T-helper 17 cell (primary cell): ENCODE measurements around the gene BRI3. TPM values are rescaled to one million over a fixed set of nuclear protein-coding genes. Genes with fewer than 3 reads are reported as not detected.
A peak's percentile ranks its signal among the peaks of the same experiment; 100 is the strongest.
"Not testable (repeated sequence)": the region's sequence is repeated elsewhere in the genome, so short reads cannot be mapped to it uniquely, and the experiment has no call there.

Experiments
- ATAC-seq: fragments of 150-1000 bp; cut with Tn5 transposase; 2 replicates; pipeline ENCODE4 v1.10.0; 2021; ENCODE audit warnings: mild to moderate bottlenecking, moderate library complexity
- DNase-seq, 3 donors: peaks; one replicate each; pipeline versions ENCODE4 v3.0.0 to v3.0.0-alpha.2; 2020 to 2021
- H3K9me3 ChIP-seq: one replicate; pipeline ENCODE4 v1.7.0; 2013; ENCODE audit warnings: low read length, mild to moderate bottlenecking; ENCODE audit not compliant: control insufficient read depth, poor library complexity, severe bottlenecking
- H3K27ac Mint-ChIP-seq: one replicate; pipeline ENCODE4 v1.8.0; 2022; ENCODE audit warnings: mild to moderate bottlenecking, moderate library complexity, mixed read lengths
- H3K27me3 Mint-ChIP-seq: one replicate; pipeline ENCODE4 v1.8.0; 2022; ENCODE audit warnings: mixed read lengths
- H3K36me3 Mint-ChIP-seq: one replicate; pipeline ENCODE4 v1.8.0; 2022; ENCODE audit warnings: low read depth, mixed read lengths
- H3K4me1 Mint-ChIP-seq: one replicate; pipeline ENCODE4 v1.8.0; 2022; ENCODE audit warnings: mild to moderate bottlenecking, mixed read lengths
- H3K4me3 Mint-ChIP-seq: one replicate; pipeline ENCODE4 v1.8.0; 2022; ENCODE audit warnings: mild to moderate bottlenecking, moderate library complexity, mixed read lengths
- total RNA-seq, 4 donors: library from RNA in 2 of 4; stranded (reverse) in 2 of 4; gene quantifications; one replicate each; pipeline ENCODE4 v1.2.3 and lab custom pipeline; 2022 to 2026

Gene BRI3
- total RNA-seq, 2 donors from 2014 or later: 67.1 to 77.1 TPM

GRCh38 chr7:98297626-98298286, 16.3 kb downstream of the BRI3 start:
- H3K27ac Mint-ChIP-seq: peak overlapping the region; percentile 62
- H3K9me3 ChIP-seq: no peaks in the 10 kb centered on the region
- DNase-seq: no peak
- peaks cover 2% of the 10 kb centered on the region for H3K4me1 Mint-ChIP-seq
- no peaks in the 10 kb centered on the region for H3K27me3 Mint-ChIP-seq
- H3K4me3 Mint-ChIP-seq: no peak overlapping the region
- ATAC-seq: no peak
- no peaks in the 10 kb centered on the region for H3K36me3 Mint-ChIP-seq

- Mint-ChIP-seq H3K27me3 (no peaks in the 10 kb centered on the region), H3K27ac (peak overlapping the region; percentile 60), H3K36me3 (peaks cover 1% of the 10 kb centered on the region), H3K4me1 (peaks cover 2% of the 10 kb centered on the region), H3K4me3 (no peak overlapping the region)
- ATAC-seq (no peak), DNase-seq (no peak)
- no peaks in the 10 kb centered on the region for H3K9me3 ChIP-seq
Observed at GRCh38 chr7:98300595-98301372, 19.3 kb downstream of the BRI3 start.

- Mint-ChIP-seq H3K36me3 (peaks cover 3% of the 10 kb centered on the region), H3K4me3 (no peak overlapping the region), H3K27me3 (no peaks in the 10 kb centered on the region), H3K4me1 (no peaks in the 10 kb centered on the region), H3K27ac (peak overlapping the region; percentile 27)
- DNase-seq: no peak
- no peaks in the 10 kb centered on the region for H3K9me3 ChIP-seq
- ATAC-seq: no peak
Observed at GRCh38 chr7:98301693-98302470, 20.4 kb downstream of the BRI3 start.

- Mint-ChIP-seq H3K4me3 (no peak overlapping the region), H3K4me1 (no peaks in the 10 kb centered on the region), H3K27ac (peak overlapping the region; percentile 4), H3K27me3 (no peaks in the 10 kb centered on the region), H3K36me3 (peaks cover 3% of the 10 kb centered on the region)
- DNase-seq: no peak
- H3K9me3 ChIP-seq: no peaks in the 10 kb centered on the region
- ATAC-seq: no peak
Observed at GRCh38 chr7:98303176-98303865, 21.8 kb downstream of the BRI3 start.

- Mint-ChIP-seq H3K27ac (no peak overlapping the region), H3K36me3 (peaks cover 3% of the 10 kb centered on the region), H3K4me1 (no peaks in the 10 kb centered on the region), H3K4me3 (no peak overlapping the region), H3K27me3 (no peaks in the 10 kb centered on the region)
- no peaks in the 10 kb centered on the region for H3K9me3 ChIP-seq
- ATAC-seq: no peak
- DNase-seq: no peak
Observed at GRCh38 chr7:98303906-98304305, 22.4 kb downstream of the BRI3 start.

GRCh38 chr7:98305951-98306535, 24.6 kb downstream of the BRI3 start:
- no peaks in the 10 kb centered on the region for H3K9me3 ChIP-seq
- Mint-ChIP-seq H3K27ac (no peak overlapping the region), H3K36me3 (peaks cover 3% of the 10 kb centered on the region), H3K4me1 (no peaks in the 10 kb centered on the region), H3K27me3 (no peaks in the 10 kb centered on the region), H3K4me3 (no peak overlapping the region)
- DNase-seq (no peak), ATAC-seq (no peak)

GRCh38 chr7:98307971-98308466, 26.5 kb downstream of the BRI3 start:
- H3K27me3 Mint-ChIP-seq: no peaks in the 10 kb centered on the region
- H3K4me1 Mint-ChIP-seq: no peaks in the 10 kb centered on the region
- no peak for ATAC-seq
- H3K4me3 Mint-ChIP-seq: no peak overlapping the region
- no peak for DNase-seq
- H3K36me3 Mint-ChIP-seq: peaks cover 3% of the 10 kb centered on the region
- H3K9me3 ChIP-seq: no peaks in the 10 kb centered on the region
- H3K27ac Mint-ChIP-seq: no peak overlapping the region

- no peaks in the 10 kb centered on the region for H3K4me1 Mint-ChIP-seq
- H3K9me3 ChIP-seq: no peaks in the 10 kb centered on the region
- H3K27me3 Mint-ChIP-seq: no peaks in the 10 kb centered on the region
- H3K4me3 Mint-ChIP-seq: no peak overlapping the region
- DNase-seq: no peak
- H3K36me3 Mint-ChIP-seq: peaks cover 3% of the 10 kb centered on the region
- no peak for ATAC-seq
- no peak overlapping the region for H3K27ac Mint-ChIP-seq
Observed at GRCh38 chr7:98309566-98309965, 28.1 kb downstream of the BRI3 start.

- H3K4me3 Mint-ChIP-seq: no peak overlapping the region
- H3K27me3 Mint-ChIP-seq: no peaks in the 10 kb centered on the region
- no peaks in the 10 kb centered on the region for H3K4me1 Mint-ChIP-seq
- H3K9me3 ChIP-seq: no peaks in the 10 kb centered on the region
- DNase-seq (no peak), ATAC-seq (no peak)
- no peak overlapping the region for H3K27ac Mint-ChIP-seq
- no peaks in the 10 kb centered on the region for H3K36me3 Mint-ChIP-seq
Observed at GRCh38 chr7:98312201-98312600, 30.7 kb downstream of the BRI3 start.

GRCh38 chr7:98314469-98314868, 33.0 kb downstream of the BRI3 start:
- ATAC-seq (peak; percentile 58), DNase-seq (no peak)
- peak overlapping the region; percentile 32 for H3K27ac Mint-ChIP-seq
- H3K27me3 Mint-ChIP-seq: no peaks in the 10 kb centered on the region
- H3K4me3 Mint-ChIP-seq: no peak overlapping the region
- no peaks in the 10 kb centered on the region for H3K9me3 ChIP-seq
- peaks cover 2% of the 10 kb centered on the region for H3K4me1 Mint-ChIP-seq
- H3K36me3 Mint-ChIP-seq: no peaks in the 10 kb centered on the region

GRCh38 chr7:98315318-98315993, 34.0 kb downstream of the BRI3 start:
- no peak for DNase-seq
- H3K27me3 Mint-ChIP-seq: no peaks in the 10 kb centered on the region
- H3K27ac Mint-ChIP-seq: no peak overlapping the region
- ATAC-seq: peak; percentile 40
- H3K4me1 Mint-ChIP-seq: peaks cover 2% of the 10 kb centered on the region
- H3K36me3 Mint-ChIP-seq: no peaks in the 10 kb centered on the region
- H3K9me3 ChIP-seq: no peaks in the 10 kb centered on the region
- no peak overlapping the region for H3K4me3 Mint-ChIP-seq

GRCh38 chr7:98315994-98316527, 34.6 kb downstream of the BRI3 start:
- H3K4me3 Mint-ChIP-seq, ATAC-seq, H3K36me3 Mint-ChIP-seq, H3K9me3 ChIP-seq, DNase-seq, H3K4me1 Mint-ChIP-seq, H3K27ac Mint-ChIP-seq, H3K27me3 Mint-ChIP-seq: not testable (repeated sequence)
